Aorta (tissue), 5 donors: Measurements from ENCODE around the gene PDPK1. TPM values are rescaled to one million over a fixed set of nuclear protein-coding genes. Genes with fewer than 3 reads are reported as not detected.

ENCODE experiments used
- ATAC-seq: fragments of 200-7000 bp; cut with Tn5 transposase; one replicate; pipeline ENCODE4 v1.9.1; 2022; ENCODE audit warnings: moderate library complexity; ENCODE audit not compliant: low FRiP score
- DNase-seq, 2 donors: peaks; one replicate each; pipeline ENCODE4 v3.0.0-alpha.2; 2020
- H3K27ac ChIP-seq, 2 donors: one replicate each; pipeline ENCODE4 v1.5.1; 2013; ENCODE audit warnings: low read length in 2 of 2, mild to moderate bottlenecking in 2 of 2, moderate library complexity in 2 of 2, control low read depth in 1 of 2, inconsistent platforms in 1 of 2, low read depth in 1 of 2
- H3K27me3 ChIP-seq, 2 donors: one replicate each; pipeline ENCODE4 v1.6.1; 2013; ENCODE audit warnings: control low read depth in 1 of 2, low read length in 1 of 2, mild to moderate bottlenecking in 1 of 2, moderate library complexity in 1 of 2; ENCODE audit not compliant: insufficient read depth in 2 of 2, control insufficient read depth in 1 of 2
- H3K36me3 ChIP-seq, 2 donors: one replicate each; pipeline ENCODE4 v1.6.1; 2013; ENCODE audit warnings: control low read depth in 1 of 2, low read length in 1 of 2, mild to moderate bottlenecking in 1 of 2; ENCODE audit not compliant: insufficient read depth in 2 of 2, control insufficient read depth in 1 of 2
- H3K4me1 ChIP-seq, 2 donors: one replicate each; pipeline ENCODE4 v1.6.1; 2013; ENCODE audit warnings: low read length in 2 of 2, control low read depth in 1 of 2, mild to moderate bottlenecking in 1 of 2, moderate library complexity in 1 of 2; ENCODE audit not compliant: insufficient read depth in 2 of 2, control insufficient read depth in 1 of 2
- H3K4me3 ChIP-seq, 2 donors: one replicate each; pipeline ENCODE4 v1.5.1; 2013; ENCODE audit warnings: low read length in 2 of 2, control low read depth in 1 of 2, mild to moderate bottlenecking in 1 of 2
- H3K9me3 ChIP-seq: one replicate; pipeline ENCODE4 v1.6.1; 2013; ENCODE audit warnings: mild to moderate bottlenecking, low read length; ENCODE audit not compliant: control insufficient read depth
- WGBS, 2 donors: extraction: QIAGEN DNeasy Blood & Tissue Kit; methylation state at CpG; one replicate each; pipeline ENCODE4 v1.1.7; 2013; 5-methylcytosine and 5-hydroxymethylcytosine counted together
- intact Hi-C, 2 donors: fragments of 100-400 bp; cut with DNase I; formaldehyde crosslinking; loops; one replicate each; pipeline versions ENCODE4 v1.14.2 to v1.15.0; 2022
- polyA plus RNA-seq, 2 donors: library from polyadenylated mRNA; stranded (reverse); fragments of 200-250 nt; gene quantifications; one replicate each; pipeline ENCODE4 v1.2.3, GENCODE V29; 2013
- total RNA-seq, 2 donors: library from RNA; stranded (reverse); fragmentation: NEBNext Ultra II Directional; extraction: Animal tissue kit (Norgen Biotek cat#: 25700); gene quantifications; one replicate each; pipeline ENCODE4 v1.2.1, GENCODE V29; 2021
- donor health status: healthy with polysubstance abuse.
- donor health status: Bipolar disorder and iron deficiency.
- donor health status: DM: no; HTN: no; CAD: no.
- donor health status: DM: no; HTN: no; CAD: no.
- donor health status: DM: yes; HTN: yes; CAD: no.

Gene PDPK1
- total and polyA plus RNA-seq, 4 donors, result 12.7 to 46.4 (median 30.5) TPM

- 83 to 86% methylated on average over 38 to 39 of the region's 39 CpGs for WGBS, 2 donors
- H3K4me3 ChIP-seq, result no peak overlapping the region
- intact Hi-C loops, result no loop called here
Observed at GRCh38 chr16:2518823-2519710, 18.8 kb upstream of the PDPK1 start.

GRCh38 chr16:2519711-2520080, 18.1 kb upstream of the PDPK1 start:
- H3K4me1 ChIP-seq, result no peaks in the 10 kb centered on the region
- H3K27me3 ChIP-seq, result no peaks in the 10 kb centered on the region
- H3K9me3 ChIP-seq, result no peaks in the 10 kb centered on the region
- H3K36me3 ChIP-seq, result no peaks in the 10 kb centered on the region
- 46 to 49% methylated on average over 22 of the region's 22 CpGs for WGBS, 2 donors
- H3K27ac ChIP-seq, result peak overlapping the region; percentile 30 to 55
- no peak overlapping the region for H3K4me3 ChIP-seq
- ATAC-seq (peak; percentile 3), DNase-seq (peak in 1 of 2 donors; percentile 59)
- intact Hi-C loops, result no loop called here

More at GRCh38 chr16:2518823-2519710, 18.8 kb upstream of the PDPK1 start:
- Histone ChIP-seq H3K9me3 (no peaks in the 10 kb centered on the region), H3K36me3 (no peaks in the 10 kb centered on the region), H3K27me3 (no peaks in the 10 kb centered on the region), H3K27ac (peak overlapping the region in 1 of 2 donors; percentile 1), H3K4me1 (no peaks in the 10 kb centered on the region)
- DNase-seq (peak in 1 of 2 donors; percentile 56), ATAC-seq (no peak)

- DNase-seq (peak; percentile 95 to 97), ATAC-seq (peak; percentile 87)
- H3K4me3 ChIP-seq, result peak within 1 kb of the TSS; percentile 46 to 53
- peak within 1 kb of the TSS; percentile 30 to 55 for H3K27ac ChIP-seq
- H3K9me3 ChIP-seq, result no peaks in the 10 kb centered on the region
- 1% methylated on average over 73 to 83 of the region's 83 CpGs for WGBS, 2 donors
- intact Hi-C loops, result no loop called here
- no peaks in the 10 kb centered on the region for H3K36me3 ChIP-seq
- no peaks in the 10 kb centered on the region for H3K27me3 ChIP-seq
- no peaks in the 10 kb centered on the region for H3K4me1 ChIP-seq
Observed at GRCh38 chr16:2520097-2520783, 17.6 kb upstream of the PDPK1 start, which contains the start of gene AMDHD2. Gene AMDHD2, plus strand, starts transcription at chr16:2520371. Its CDS starts 88 bp downstream, at chr16:2520459.

GRCh38 chr16:2520784-2521531, 16.9 kb upstream of the PDPK1 start:
- intact Hi-C loops, result no loop called here
- no peak overlapping the region for H3K27ac ChIP-seq

GRCh38 chr16:2523801-2524231, 14.0 kb upstream of the PDPK1 start:
- DNase-seq, result no peak
- intact Hi-C loops, result no loop called here
- H3K27ac ChIP-seq, result no peak overlapping the region
- H3K4me1 ChIP-seq, result no peaks in the 10 kb centered on the region
- no peak overlapping the region for H3K4me3 ChIP-seq
- no peaks in the 10 kb centered on the region for H3K36me3 ChIP-seq
- no peak for ATAC-seq
- no peaks in the 10 kb centered on the region for H3K9me3 ChIP-seq
- no peaks in the 10 kb centered on the region for H3K27me3 ChIP-seq
- WGBS, 2 donors, result 89 to 97% methylated on average over 6 of the region's 6 CpGs

More at GRCh38 chr16:2520784-2521531, 16.9 kb upstream of the PDPK1 start:
- ATAC-seq (no peak), DNase-seq (peak in 1 of 2 donors; percentile 75)
- peak overlapping the region; percentile 46 to 53 for H3K4me3 ChIP-seq
- H3K9me3 ChIP-seq, result no peaks in the 10 kb centered on the region
- H3K36me3 ChIP-seq, result no peaks in the 10 kb centered on the region
- no peaks in the 10 kb centered on the region for H3K27me3 ChIP-seq
- no peaks in the 10 kb centered on the region for H3K4me1 ChIP-seq
- 26 to 28% methylated on average over 35 to 41 of the region's 41 CpGs for WGBS, 2 donors

GRCh38 chr16:2524339-2524938, 13.4 kb upstream of the PDPK1 start:
- no peak for DNase-seq
- Histone ChIP-seq H3K27me3 (no peaks in the 10 kb centered on the region), H3K4me3 (no peak overlapping the region), H3K4me1 (no peaks in the 10 kb centered on the region), H3K9me3 (no peaks in the 10 kb centered on the region), H3K36me3 (no peaks in the 10 kb centered on the region), H3K27ac (no peak overlapping the region)
- 92% methylated on average over 9 of the region's 9 CpGs for WGBS, 2 donors
- no peak for ATAC-seq
- intact Hi-C loops, result no loop called here

GRCh38 chr16:2526135-2526534, 11.7 kb upstream of the PDPK1 start:
- WGBS, 2 donors, result 84 to 89% methylated on average over 8 of the region's 8 CpGs
- ATAC-seq (no peak), DNase-seq (no peak)
- H3K27ac ChIP-seq, result no peak overlapping the region
- H3K27me3 ChIP-seq, result no peaks in the 10 kb centered on the region
- no peak overlapping the region for H3K4me3 ChIP-seq
- no peaks in the 10 kb centered on the region for H3K36me3 ChIP-seq
- intact Hi-C loops, result no loop called here
- H3K4me1 ChIP-seq, result no peaks in the 10 kb centered on the region
- H3K9me3 ChIP-seq, result no peaks in the 10 kb centered on the region
